Measurements from ENCODE around the gene RNASE11.
"Not testable (repeated sequence)": the region's sequence is repeated elsewhere in the genome, so short reads cannot be mapped to it uniquely, and the experiment has no call there.

RNASE11 gene

GRCh38 chr14:20580242-20580641 is 7.6 kb downstream of the RNASE11 start:
- DNase-seq (ENCODE audit: low spot score), result no peak

GRCh38 chr14:20578784-20579502 is 8.9 kb downstream of the RNASE11 start:
- no peak for DNase-seq (ENCODE audit: low spot score)

DNA sequence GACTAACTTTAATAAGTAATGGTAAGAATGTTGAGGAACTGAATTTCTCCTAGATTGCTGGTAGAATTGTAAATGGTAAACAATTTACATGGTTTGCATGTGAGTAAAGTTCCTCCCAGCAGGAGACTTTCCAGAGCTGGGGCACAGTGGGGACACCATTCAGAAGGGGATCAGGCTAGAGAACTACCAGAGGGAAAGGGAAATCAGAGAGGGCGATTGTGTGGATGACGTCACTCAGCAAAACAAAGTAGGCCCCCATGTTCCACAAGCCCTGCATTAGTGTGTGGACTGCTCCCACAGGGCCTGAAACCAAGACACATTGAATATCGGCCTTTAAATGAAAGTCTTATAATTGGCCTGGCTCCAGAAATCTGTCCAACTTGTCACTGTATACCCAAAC is 9.5 kb downstream of the RNASE11 start:
- no peak for DNase-seq (ENCODE audit: low spot score)

DNA sequence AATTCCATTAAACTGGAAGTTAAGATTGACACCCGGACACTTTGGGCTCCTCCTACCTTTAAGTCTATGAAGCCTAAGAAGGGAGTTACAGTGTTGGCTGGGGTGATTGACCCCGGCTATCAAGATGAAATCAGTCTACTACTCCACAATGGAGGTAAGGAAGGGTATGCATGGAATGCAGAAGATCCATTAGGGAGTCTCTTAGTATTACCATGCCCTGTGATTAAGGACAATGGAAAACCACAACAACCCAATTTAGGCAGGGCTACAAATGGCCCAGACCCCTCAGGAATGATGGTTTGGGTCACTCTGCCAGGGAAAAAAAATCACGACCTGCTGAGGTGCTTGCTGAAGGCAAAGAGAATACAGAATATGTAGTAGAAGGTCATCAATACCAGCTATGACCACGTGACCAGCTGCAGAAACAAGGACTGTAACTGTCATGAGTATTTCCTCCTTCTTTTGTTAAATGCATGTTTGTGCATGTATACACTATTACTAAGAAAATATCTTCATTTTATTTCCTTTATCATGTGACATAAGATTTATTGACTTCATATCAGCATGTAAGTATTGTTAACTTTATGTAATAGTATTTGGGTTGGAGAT is 15.3 kb downstream of the RNASE11 start:
- DNase-seq (ENCODE audit: low spot score), result not testable (repeated sequence)

DNA sequence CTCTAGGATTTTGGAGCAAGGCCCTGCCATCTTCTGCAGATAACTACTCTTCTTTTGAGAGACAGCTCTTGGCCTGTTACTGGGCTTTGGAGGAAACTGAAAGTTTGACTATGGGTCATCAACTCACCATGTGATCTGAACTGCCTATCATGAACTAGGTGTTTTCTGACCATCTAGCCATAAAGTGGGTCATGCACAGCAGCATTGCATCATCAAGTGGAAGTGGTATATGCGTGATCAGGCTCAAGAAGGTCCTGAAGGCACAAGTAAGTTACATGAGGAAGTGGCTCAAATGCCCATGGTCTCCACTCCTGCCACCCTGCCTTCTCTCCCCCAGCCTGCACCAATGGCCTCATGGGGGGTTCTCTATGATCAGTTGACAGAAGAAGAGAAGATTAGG is 17.1 kb downstream of the RNASE11 start:
- not testable (repeated sequence) for DNase-seq (ENCODE audit: low spot score)

GRCh38 chr14:20569865-20570264 is 17.9 kb downstream of the RNASE11 start:
- not testable (repeated sequence) for DNase-seq (ENCODE audit: low spot score)

GRCh38 chr14:20569066-20569465 is 18.7 kb downstream of the RNASE11 start:
- DNase-seq (ENCODE audit: low spot score), result no peak

DNA sequence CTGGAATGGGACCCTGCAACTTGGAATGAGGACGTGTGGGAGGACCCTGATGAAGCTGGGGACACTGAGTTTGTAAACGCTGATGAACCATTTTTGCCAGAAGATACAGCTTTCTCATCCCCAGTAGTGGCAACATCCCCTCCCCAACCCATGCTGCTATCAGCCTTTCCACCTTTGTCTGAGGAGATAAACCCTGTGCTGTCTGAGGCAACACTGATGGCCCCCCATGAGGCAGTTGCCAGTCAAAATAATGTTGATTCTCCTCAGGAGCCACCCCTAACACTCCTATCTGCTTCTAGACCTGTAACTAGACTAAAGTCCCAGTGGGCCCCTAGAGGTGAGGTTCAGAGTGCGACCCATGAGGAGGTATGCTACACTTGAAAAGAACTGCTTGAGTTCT is 19.4 kb downstream of the RNASE11 start:
- no peak for DNase-seq (ENCODE audit: low spot score)

GRCh38 chr14:20567199-20567598 is 20.6 kb downstream of the RNASE11 start:
- DNase-seq (ENCODE audit: low spot score), result not testable (repeated sequence)

- no peak for DNase-seq (ENCODE audit: low spot score)
These were observed 23.3 kb downstream of the RNASE11 start for GRCh38 chr14:20564501-20564997.

DNA sequence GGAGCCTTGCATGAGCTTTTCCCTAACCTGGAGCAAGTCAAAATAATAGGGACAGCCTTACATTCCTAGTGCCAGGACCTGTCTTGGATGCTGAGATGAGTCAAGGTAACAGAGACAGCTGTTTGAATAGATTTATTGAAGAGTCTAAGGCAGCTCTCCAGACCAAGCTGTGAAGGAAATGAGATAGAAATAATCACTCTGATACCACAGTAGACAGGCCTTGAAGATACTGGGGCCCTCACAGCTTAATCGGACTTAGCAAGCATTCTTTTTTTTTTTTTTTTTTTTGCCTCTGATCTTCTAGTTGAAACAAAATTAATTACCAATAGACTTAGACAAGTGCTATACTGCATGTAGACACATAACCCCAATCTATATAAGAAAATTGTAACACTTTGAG is 23.8 kb downstream of the RNASE11 start:
- no peak for DNase-seq (ENCODE audit: low spot score)

DNA sequence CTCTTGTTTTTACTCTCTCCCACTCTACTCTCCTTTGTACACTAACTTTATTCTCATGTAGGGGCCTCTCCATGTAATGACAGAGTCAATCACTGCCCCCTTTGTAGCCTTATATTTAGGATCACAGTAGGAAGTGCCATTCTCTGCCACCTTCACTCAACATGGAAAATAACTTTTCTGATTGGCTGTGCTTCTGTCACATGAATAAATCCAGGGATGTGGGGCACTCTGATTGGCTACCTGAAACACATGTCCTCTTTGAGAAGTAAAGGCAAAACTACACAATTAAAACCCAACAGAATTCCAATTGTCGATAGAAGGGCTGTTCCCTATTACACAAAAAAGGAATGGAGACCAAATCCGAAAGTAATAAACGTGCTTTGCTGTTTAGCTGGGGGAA is 26.8 kb downstream of the RNASE11 start, which contains the start of gene RNASE9:
Gene RNASE9 (minus strand): TSS at position 87 of the 400 bp plus-strand sequence.
- DNase-seq (ENCODE audit: low spot score), result no peak

- no peak for DNase-seq (ENCODE audit: low spot score)
These were observed 28.3 kb downstream of the RNASE11 start for GRCh38 chr14:20559461-20559904.

DNA sequence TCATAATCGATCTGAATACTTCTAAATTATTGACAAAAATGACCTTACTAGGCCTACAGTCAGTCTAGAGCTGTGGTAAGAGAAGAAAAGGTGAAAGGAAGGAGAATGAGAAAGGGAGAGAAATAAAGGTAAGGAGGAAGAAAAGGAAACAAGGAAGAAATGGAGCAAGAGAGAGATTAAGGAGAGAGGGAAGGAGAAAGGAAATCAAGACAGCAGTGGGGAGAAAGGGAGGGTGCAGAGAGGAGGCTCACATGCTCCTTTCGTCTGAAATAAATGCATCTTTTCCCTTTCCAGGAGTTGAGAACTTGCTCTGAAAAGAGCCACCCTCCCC is 30.6 kb downstream of the RNASE11 start:
- no peak for DNase-seq (ENCODE audit: low spot score)

- no peak for DNase-seq (ENCODE audit: low spot score)
These were observed 31.1 kb downstream of the RNASE11 start for GRCh38 chr14:20556500-20557211.

DNA sequence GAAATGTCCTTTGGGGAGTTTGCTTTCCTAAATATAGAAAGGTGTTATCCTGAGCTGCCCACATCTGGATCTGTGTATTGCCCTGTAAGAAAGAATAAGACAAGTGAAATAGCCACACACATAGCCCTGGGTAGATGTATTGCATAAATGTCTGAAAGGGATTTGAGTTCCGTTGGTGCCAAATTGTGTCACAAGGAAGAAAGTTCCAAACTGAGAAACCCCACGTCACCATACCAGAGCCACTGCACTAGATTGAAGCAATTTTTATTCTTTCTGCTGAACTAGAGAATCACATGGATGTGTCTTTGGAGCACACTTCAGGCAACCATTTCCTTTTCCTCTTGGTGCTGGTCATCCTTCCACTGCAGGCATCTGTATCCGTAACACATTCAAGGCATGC is 32.0 kb downstream of the RNASE11 start:
- DNase-seq (ENCODE audit: low spot score), result no peak

GRCh38 chr14:20553024-20553423 is 34.8 kb downstream of the RNASE11 start:
- DNase-seq (ENCODE audit: low spot score), result no peak

GRCh38 chr14:20551606-20552005 is 36.2 kb downstream of the RNASE11 start:
- no peak for DNase-seq (ENCODE audit: low spot score)

- no peak for DNase-seq (ENCODE audit: low spot score)
These were observed 36.9 kb downstream of the RNASE11 start for GRCh38 chr14:20550926-20551325.

- no peak for DNase-seq (ENCODE audit: low spot score)
These were observed 39.2 kb downstream of the RNASE11 start for GRCh38 chr14:20548414-20549158.

GRCh38 chr14:20546877-20547276 is 40.9 kb downstream of the RNASE11 start:
- no peak for DNase-seq (ENCODE audit: low spot score)

DNA sequence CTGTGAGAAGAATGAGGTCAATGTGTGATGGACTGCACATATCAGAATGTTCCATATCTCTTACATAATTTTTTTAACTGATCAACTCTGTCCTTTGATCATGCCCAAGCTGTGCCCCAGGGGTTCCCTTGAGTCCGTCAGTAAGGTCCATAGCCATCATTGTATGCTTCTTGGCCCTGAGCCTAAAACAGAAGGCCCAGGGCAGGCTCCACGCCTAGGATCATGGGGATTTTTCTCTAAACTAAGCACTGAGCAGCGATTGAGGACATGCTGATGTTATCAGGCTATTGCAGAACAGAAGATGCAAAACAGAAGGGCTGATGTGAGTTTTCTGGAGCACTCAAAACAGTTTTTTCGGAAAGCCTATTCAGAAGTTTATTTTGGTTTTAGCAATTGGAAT is 47.9 kb downstream of the RNASE11 start:
- no peak for DNase-seq (ENCODE audit: low spot score)

Measured in cerebellar cortex (tissue), 1 donor.